Thyroid gland (tissue), 4 donors: Measurements from ENCODE around the gene RNASEH2A. TPM values are rescaled to one million over a fixed set of nuclear protein-coding genes. Genes with fewer than 3 reads are reported as not detected.

ENCODE experiments used
- DNase-seq, 2 donors: peaks; one replicate each; pipeline ENCODE4 v3.0.0-alpha.2; 2019
- H3K27ac ChIP-seq, 3 donors: fragments of 200-600 bp; sonication (generic); 1 replicate in 2 of 3; 2 replicates in 1 of 3; pipeline ENCODE4 v1.5.1; 2016 to 2019; ENCODE audit warnings: mild to moderate bottlenecking in 1 of 3, moderate library complexity in 1 of 3
- H3K27me3 ChIP-seq: fragments of 200-600 bp; sonication (generic); one replicate; pipeline ENCODE4 v1.5.1; 2019
- H3K36me3 ChIP-seq, 2 donors: fragments of 200-600 bp; sonication (generic); one replicate each; pipeline ENCODE4 v1.5.1; 2016 to 2019
- H3K4me1 ChIP-seq, 2 donors: fragments of 200-600 bp; sonication (generic); one replicate each; pipeline ENCODE4 v1.5.1; 2017 to 2019
- H3K4me3 ChIP-seq, 3 donors: fragments of 200-600 bp; sonication (generic); replicated peaks in 1 of 3; 1 replicate in 2 of 3; 2 replicates in 1 of 3; pipeline ENCODE4 v1.5.1; 2016; ENCODE audit warnings: mild to moderate bottlenecking in 1 of 3
- H3K9me3 ChIP-seq: fragments of 200-600 bp; sonication (generic); one replicate; pipeline ENCODE4 v1.5.1; 2017
- POLR2A ChIP-seq, 2 donors: fragments of 450-650 bp; IDR thresholded peaks; one replicate each; pipeline ENCODE4 v1.6.1; 2017; ENCODE audit warnings: antibody characterized with exemption in 2 of 2, mild to moderate bottlenecking in 2 of 2, moderate library complexity in 1 of 2
- WGBS, 2 donors: methylation state at CpG; one replicate each; pipeline ENCODE4 v1.1.5; 2017; 5-methylcytosine and 5-hydroxymethylcytosine counted together
- intact Hi-C: fragments of 100-400 bp; cut with DNase I; formaldehyde crosslinking; loops from one replicate; pipeline ENCODE4 v1.15.1; 2023
- total RNA-seq, 4 donors: library from RNA; depleted of rRNA; stranded (reverse); fragments of >200 nt; gene quantifications; one replicate each; pipeline ENCODE4 v1.2.3, GENCODE V29; 2016
- TF ChIP-seq, protein P1 (sequence below), 6 experiments: fragments of 200-600 bp in 3 of 6; fragments of 450-650 bp in 3 of 6; sonication (generic) in 3 of 6; IDR thresholded peaks; one replicate each; pipeline ENCODE4 v1.5.1; 2016 to 2019; ENCODE audit warnings: antibody characterized with exemption in 6 of 6, mild to moderate bottlenecking in 2 of 6, inconsistent platforms in 1 of 6, moderate library complexity in 1 of 6

The RNASEH2A gene
- total RNA-seq, 4 donors from 2014 or later: 1.5 to 11.8 (median 5.4) TPM

DNA sequence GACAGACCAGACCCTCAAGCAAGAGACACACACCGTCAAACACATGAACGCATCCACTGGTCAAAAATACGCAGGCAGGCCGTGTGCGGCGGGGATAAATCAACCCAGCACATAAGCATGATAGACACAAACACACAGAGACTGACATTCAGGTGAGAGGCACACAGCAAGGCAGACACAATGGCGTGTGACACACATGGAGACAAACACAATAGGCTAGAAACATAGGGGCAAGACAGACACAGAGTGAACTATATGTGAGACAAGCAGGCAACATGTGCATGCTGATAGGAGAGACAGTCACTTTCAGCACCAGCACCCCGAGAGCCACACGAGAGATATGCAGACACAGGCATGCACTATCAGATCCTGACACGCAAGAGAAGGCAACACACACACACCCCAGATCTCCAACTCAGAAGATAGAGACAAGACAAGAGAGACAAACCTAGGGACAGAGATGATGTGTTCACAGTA, 22.0 kb upstream of the RNASEH2A start:
- DNase-seq: no peak
- Histone ChIP-seq H3K4me1 (peaks cover 60 to 79% of the 10 kb centered on the region in 2 donors), H3K36me3 (no peaks in the 10 kb centered on the region), H3K4me3 (no peak overlapping the region), H3K27ac (peak overlapping the region; percentile 96 to 99 (median 96)), H3K9me3 (no peaks in the 10 kb centered on the region), H3K27me3 (no peaks in the 10 kb centered on the region)
- 67 to 73% methylated on average over 10 of the region's 10 CpGs for WGBS, 2 donors
- intact Hi-C loops: no loop called here
- TF ChIP-seq POLR2A (IDR thresholded peaks at IDR 0.05): no peak
- TF ChIP-seq, protein P1, sequence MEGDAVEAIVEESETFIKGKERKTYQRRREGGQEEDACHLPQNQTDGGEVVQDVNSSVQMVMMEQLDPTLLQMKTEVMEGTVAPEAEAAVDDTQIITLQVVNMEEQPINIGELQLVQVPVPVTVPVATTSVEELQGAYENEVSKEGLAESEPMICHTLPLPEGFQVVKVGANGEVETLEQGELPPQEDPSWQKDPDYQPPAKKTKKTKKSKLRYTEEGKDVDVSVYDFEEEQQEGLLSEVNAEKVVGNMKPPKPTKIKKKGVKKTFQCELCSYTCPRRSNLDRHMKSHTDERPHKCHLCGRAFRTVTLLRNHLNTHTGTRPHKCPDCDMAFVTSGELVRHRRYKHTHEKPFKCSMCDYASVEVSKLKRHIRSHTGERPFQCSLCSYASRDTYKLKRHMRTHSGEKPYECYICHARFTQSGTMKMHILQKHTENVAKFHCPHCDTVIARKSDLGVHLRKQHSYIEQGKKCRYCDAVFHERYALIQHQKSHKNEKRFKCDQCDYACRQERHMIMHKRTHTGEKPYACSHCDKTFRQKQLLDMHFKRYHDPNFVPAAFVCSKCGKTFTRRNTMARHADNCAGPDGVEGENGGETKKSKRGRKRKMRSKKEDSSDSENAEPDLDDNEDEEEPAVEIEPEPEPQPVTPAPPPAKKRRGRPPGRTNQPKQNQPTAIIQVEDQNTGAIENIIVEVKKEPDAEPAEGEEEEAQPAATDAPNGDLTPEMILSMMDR (IDR thresholded peaks at IDR 0.05): no peak

GRCh38 chr19:12784871-12785430, 21.4 kb upstream of the RNASEH2A start:
- H3K9me3 ChIP-seq: no peaks in the 10 kb centered on the region
- no peaks in the 10 kb centered on the region for H3K36me3 ChIP-seq
- H3K27me3 ChIP-seq: no peaks in the 10 kb centered on the region
- peak overlapping the region; percentile 96 to 99 (median 96) for H3K27ac ChIP-seq
- no peak for TF ChIP-seq POLR2A (IDR thresholded peaks at IDR 0.05)
- TF ChIP-seq, protein P1 (IDR thresholded peaks at IDR 0.05): no peak
- no peak overlapping the region for H3K4me3 ChIP-seq
- intact Hi-C loops: no loop called here
- no peak for DNase-seq
- peaks cover 58 to 74% of the 10 kb centered on the region in 2 donors for H3K4me1 ChIP-seq
- WGBS, 2 donors: 71 to 75% methylated on average over 4 to 5 of the region's 5 CpGs

DNA sequence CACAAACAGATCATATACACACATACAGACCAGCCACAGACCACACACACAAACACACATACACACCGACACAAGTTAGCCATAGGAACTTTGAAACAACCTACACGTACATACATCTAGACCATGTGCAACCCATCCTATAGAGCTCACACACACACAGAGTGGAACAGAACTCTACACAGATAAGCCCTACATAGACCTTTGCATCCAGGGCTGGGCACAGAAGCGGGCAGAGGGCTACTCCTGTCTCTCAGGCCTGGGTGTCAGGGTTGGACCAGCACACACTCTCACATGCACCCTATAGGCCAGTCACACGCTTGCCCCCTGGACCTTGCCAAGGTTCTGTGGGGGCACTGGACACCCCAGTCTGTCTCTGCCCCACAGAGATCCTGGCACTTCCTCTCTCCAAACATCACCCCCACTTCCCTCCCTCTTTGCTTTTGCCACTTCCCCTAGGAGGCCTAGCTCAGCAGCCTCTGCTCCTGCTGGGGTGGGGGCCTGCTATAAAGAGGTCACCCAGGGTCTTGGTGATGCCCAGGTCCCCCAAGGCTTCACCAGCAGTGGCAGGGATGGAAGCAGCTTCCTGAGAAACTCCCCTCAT, 20.9 kb upstream of the RNASEH2A start:
- H3K27ac ChIP-seq: peak overlapping the region; percentile 96 to 99 (median 96)
- intact Hi-C loops: no loop called here
- WGBS, 2 donors: 74 to 88% methylated on average over 4 of the region's 4 CpGs
- H3K4me1 ChIP-seq: peaks cover 61 to 72% of the 10 kb centered on the region in 2 donors
- TF ChIP-seq, protein P1 (IDR thresholded peaks at IDR 0.05): no peak
- TF ChIP-seq POLR2A (IDR thresholded peaks at IDR 0.05): no peak
- no peak overlapping the region for H3K4me3 ChIP-seq
- no peaks in the 10 kb centered on the region for H3K9me3 ChIP-seq
- no peaks in the 10 kb centered on the region for H3K27me3 ChIP-seq
- no peaks in the 10 kb centered on the region for H3K36me3 ChIP-seq
- DNase-seq: peak in 1 of 2 donors; percentile 9

GRCh38 chr19:12786141-12786870, 20.1 kb upstream of the RNASEH2A start:
- Histone ChIP-seq H3K4me3 (no peak overlapping the region), H3K27ac (peak overlapping the region; percentile 96 to 99 (median 96)), H3K4me1 (peaks cover 66 to 72% of the 10 kb centered on the region in 2 donors), H3K36me3 (no peaks in the 10 kb centered on the region), H3K9me3 (no peaks in the 10 kb centered on the region), H3K27me3 (no peaks in the 10 kb centered on the region)
- peak in 1 of 2 donors; percentile 81 for TF ChIP-seq POLR2A (IDR thresholded peaks at IDR 0.05)
- TF ChIP-seq, protein P1 (IDR thresholded peaks at IDR 0.05): peak in 1 of 6 experiments; percentile 16
- WGBS, 2 donors: 7 to 45% methylated on average over 6 of the region's 18 CpGs
- DNase-seq: peak; percentile 98
- intact Hi-C loops: no loop called here
